Stimulated activated CD8-positive, alpha-beta memory T cell treated with anti-CD3 and anti-CD28 coated beads, Interleukin-4, amount 100 ng/mL, for 48 hours (primary cell): ENCODE measurements around the gene GAPDH.

Experiments used
- DNase-seq: peaks from one replicate; pipeline ENCODE4 v3.0.0-alpha.2; 2020

The GAPDH gene

DNA sequence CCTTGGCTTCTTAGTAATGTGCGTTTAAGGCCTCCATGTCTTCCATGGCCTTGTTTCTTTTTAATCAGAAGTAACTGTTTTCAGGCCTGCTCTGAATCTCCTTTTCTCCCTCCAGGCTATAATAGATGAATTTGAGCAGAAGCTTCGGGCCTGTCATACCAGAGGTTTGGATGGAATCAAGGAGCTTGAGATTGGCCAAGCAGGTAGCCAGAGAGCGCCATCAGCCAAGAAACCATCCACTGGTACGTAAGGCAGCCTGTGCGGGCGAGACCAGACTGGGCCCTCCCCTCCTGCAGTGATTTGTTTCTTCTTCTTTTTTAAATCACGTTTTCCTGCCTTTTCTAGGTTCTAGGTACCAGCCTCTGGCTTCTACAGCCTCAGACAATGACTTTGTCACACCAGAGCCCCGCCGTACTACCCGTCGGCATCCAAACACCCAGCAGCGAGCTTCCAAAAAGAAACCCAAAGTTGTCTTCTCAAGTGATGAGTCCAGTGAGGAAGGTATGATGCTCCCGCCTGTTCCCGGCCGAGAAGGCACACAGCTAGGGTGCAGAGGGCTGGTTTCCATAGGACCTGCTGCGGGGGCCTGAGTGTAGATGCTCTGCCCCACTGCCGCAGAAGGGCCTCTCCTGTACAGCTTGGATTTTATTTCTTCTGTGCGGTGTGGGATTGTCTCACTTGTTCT lies 3.6 kb upstream of the GAPDH start:
- DNase-seq = no peak

DNA sequence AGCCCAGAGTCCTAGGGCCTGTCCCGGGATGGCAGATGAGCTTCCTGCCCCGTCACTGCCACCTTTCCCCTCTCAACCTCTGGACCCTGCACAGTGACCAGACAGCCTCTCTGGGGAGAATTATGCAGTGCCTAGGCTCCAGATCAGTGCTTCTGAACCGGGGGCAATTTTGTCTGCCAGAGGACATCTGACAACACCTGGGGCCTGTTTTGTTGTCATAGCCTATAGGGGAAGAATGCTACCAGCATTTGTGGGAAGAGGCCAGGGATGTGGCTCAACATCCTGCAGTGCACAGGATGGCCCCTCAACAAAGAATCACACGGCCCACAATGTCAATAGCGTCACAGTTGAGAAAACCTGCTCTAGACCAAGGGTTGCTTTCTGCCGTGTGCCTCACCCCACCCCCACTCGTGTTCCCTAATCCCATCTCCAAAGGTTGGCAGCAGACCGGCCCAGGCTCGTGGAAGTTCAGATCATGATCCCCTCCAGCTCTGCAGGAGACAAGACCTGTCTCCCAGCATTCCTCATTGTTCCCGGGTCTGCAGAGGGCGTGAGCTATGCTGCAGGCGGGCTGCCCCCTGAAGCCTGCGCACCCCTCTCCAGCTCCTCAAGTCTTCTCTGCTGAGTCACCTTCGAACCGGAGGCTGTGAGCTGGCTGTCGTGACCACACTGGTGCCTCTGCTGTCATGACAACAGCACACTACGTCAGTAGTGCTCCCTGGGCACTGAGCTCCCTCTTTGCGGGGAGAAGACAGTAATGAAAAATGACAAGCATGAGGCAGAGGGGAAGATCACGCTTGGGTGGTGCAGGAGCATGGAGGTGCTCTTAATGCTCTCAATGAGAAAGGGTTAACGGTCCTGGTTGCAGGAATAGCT lies 2.0 kb upstream of the GAPDH start:
- peak; percentile 88 for DNase-seq

DNA sequence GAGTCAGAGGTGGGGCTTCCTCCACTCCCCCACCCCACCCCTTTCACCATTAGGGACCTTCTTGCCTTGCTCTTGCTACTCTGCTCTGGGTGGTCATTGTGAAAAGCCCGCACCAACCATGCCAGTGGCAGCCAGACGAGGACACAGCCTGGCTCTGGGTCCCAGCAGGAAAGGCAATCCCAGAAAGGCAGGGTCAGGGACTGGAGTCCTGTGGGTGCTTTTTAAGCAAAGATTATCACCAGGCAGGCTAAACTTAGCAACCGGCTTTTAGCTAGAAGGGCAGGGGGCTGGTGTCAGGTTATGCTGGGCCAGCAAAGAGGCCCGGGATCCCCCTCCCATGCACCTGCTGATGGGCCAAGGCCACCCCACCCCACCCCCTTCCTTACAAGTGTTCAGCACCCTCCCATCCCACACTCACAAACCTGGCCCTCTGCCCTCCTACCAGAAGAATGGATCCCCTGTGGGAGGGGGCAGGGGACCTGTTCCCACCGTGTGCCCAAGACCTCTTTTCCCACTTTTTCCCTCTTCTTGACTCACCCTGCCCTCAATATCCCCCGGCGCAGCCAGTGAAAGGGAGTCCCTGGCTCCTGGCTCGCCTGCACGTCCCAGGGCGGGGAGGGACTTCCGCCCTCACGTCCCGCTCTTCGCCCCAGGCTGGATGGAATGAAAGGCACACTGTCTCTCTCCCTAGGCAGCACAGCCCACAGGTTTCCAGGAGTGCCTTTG lies 1.2 kb upstream of the GAPDH start:
- DNase-seq = peak; percentile 67

DNA sequence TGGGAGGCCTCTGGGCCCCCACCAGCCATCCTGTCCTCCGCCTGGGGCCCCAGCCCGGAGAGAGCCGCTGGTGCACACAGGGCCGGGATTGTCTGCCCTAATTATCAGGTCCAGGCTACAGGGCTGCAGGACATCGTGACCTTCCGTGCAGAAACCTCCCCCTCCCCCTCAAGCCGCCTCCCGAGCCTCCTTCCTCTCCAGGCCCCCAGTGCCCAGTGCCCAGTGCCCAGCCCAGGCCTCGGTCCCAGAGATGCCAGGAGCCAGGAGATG lies 729 bp upstream of the GAPDH start:
- no peak for DNase-seq

DNA sequence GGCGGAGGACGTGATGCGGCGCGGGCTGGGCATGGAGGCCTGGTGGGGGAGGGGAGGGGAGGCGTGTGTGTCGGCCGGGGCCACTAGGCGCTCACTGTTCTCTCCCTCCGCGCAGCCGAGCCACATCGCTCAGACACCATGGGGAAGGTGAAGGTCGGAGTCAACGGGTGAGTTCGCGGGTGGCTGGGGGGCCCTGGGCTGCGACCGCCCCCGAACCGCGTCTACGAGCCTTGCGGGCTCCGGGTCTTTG lies 303 bp downstream of the GAPDH start:
- DNase-seq = no peak

DNA sequence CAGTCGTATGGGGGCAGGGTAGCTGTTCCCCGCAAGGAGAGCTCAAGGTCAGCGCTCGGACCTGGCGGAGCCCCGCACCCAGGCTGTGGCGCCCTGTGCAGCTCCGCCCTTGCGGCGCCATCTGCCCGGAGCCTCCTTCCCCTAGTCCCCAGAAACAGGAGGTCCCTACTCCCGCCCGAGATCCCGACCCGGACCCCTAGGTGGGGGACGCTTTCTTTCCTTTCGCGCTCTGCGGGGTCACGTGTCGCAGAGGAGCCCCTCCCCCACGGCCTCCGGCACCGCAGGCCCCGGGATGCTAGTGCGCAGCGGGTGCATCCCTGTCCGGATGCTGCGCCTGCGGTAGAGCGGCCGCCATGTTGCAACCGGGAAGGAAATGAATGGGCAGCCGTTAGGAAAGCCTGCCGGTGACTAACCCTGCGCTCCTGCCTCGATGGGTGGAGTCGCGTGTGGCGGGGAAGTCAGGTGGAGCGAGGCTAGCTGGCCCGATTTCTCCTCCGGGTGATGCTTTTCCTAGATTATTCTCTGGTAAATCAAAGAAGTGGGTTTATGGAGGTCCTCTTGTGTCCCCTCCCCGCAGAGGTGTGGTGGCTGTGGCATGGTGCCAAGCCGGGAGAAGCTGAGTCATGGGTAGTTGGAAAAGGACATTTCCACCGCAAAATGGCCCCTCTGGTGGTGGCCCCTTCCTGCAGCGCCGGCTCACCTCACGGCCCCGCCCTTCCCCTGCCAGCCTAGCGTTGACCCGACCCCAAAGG lies 804 bp downstream of the GAPDH start:
- peak; percentile 84 for DNase-seq

DNA sequence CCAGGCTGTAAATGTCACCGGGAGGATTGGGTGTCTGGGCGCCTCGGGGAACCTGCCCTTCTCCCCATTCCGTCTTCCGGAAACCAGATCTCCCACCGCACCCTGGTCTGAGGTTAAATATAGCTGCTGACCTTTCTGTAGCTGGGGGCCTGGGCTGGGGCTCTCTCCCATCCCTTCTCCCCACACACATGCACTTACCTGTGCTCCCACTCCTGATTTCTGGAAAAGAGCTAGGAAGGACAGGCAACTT lies 1.3 kb downstream of the GAPDH start:
- DNase-seq = no peak

DNA sequence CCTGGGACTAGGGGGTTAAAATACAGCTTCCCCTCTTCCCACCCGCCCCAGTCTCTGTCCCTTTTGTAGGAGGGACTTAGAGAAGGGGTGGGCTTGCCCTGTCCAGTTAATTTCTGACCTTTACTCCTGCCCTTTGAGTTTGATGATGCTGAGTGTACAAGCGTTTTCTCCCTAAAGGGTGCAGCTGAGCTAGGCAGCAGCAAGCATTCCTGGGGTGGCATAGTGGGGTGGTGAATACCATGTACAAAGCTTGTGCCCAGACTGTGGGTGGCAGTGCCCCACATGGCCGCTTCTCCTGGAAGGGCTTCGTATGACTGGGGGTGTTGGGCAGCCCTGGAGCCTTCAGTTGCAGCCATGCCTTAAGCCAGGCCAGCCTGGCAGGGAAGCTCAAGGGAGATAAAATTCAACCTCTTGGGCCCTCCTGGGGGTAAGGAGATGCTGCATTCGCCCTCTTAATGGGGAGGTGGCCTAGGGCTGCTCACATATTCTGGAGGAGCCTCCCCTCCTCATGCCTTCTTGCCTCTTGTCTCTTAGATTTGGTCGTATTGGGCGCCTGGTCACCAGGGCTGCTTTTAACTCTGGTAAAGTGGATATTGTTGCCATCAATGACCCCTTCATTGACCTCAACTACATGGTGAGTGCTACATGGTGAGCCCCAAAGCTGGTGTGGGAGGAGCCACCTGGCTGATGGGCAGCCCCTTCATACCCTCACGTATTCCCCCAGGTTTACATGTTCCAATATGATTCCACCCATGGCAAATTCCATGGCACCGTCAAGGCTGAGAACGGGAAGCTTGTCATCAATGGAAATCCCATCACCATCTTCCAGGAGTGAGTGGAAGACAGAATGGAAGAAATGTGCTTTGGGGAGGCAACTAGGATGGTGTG lies 1.9 kb downstream of the GAPDH start:
- peak; percentile 39 for DNase-seq

DNA sequence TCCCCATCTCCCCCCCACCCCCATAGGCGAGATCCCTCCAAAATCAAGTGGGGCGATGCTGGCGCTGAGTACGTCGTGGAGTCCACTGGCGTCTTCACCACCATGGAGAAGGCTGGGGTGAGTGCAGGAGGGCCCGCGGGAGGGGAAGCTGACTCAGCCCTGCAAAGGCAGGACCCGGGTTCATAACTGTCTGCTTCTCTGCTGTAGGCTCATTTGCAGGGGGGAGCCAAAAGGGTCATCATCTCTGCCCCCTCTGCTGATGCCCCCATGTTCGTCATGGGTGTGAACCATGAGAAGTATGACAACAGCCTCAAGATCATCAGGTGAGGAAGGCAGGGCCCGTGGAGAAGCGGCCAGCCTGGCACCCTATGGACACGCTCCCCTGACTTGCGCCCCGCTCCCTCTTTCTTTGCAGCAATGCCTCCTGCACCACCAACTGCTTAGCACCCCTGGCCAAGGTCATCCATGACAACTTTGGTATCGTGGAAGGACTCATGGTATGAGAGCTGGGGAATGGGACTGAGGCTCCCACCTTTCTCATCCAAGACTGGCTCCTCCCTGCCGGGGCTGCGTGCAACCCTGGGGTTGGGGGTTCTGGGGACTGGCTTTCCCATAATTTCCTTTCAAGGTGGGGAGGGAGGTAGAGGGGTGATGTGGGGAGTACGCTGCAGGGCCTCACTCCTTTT lies 2.7 kb downstream of the GAPDH start:
- peak; percentile 51 for DNase-seq

DNA sequence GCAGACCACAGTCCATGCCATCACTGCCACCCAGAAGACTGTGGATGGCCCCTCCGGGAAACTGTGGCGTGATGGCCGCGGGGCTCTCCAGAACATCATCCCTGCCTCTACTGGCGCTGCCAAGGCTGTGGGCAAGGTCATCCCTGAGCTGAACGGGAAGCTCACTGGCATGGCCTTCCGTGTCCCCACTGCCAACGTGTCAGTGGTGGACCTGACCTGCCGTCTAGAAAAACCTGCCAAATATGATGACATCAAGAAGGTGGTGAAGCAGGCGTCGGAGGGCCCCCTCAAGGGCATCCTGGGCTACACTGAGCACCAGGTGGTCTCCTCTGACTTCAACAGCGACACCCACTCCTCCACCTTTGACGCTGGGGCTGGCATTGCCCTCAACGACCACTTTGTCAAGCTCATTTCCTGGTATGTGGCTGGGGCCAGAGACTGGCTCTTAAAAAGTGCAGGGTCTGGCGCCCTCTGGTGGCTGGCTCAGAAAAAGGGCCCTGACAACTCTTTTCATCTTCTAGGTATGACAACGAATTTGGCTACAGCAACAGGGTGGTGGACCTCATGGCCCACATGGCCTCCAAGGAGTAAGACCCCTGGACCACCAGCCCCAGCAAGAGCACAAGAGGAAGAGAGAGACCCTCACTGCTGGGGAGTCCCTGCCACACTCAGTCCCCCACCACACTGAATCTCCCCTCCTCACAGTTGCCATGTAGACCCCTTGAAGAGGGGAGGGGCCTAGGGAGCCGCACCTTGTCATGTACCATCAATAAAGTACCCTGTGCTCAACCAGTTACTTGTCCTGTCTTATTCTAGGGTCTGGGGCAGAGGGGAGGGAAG lies 3.5 kb downstream of the GAPDH start:
- peak; percentile 90 for DNase-seq

DNA sequence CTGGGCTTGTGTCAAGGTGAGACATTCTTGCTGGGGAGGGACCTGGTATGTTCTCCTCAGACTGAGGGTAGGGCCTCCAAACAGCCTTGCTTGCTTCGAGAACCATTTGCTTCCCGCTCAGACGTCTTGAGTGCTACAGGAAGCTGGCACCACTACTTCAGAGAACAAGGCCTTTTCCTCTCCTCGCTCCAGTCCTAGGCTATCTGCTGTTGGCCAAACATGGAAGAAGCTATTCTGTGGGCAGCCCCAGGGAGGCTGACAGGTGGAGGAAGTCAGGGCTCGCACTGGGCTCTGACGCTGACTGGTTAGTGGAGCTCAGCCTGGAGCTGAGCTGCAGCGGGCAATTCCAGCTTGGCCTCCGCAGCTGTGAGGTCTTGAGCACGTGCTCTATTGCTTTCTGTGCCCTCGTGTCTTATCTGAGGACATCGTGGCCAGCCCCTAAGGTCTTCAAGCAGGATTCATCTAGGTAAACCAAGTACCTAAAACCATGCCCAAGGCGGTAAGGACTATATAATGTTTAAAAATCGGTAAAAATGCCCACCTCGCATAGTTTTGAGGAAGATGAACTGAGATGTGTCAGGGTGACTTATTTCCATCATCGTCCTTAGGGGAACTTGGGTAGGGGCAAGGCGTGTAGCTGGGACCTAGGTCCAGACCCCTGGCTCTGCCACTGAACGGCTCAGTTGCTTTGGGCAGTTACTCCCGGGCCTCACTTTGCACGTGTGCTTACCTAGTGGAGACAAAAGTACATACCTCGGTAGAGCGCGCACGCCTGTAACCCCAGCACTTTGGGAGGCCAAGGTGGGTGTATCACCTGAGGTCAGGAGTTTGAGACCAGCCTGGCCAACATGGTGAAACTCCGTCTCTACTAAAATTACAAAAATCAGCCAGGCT lies 4.3 kb downstream of the GAPDH start:
- peak; percentile 66 for DNase-seq

DNA sequence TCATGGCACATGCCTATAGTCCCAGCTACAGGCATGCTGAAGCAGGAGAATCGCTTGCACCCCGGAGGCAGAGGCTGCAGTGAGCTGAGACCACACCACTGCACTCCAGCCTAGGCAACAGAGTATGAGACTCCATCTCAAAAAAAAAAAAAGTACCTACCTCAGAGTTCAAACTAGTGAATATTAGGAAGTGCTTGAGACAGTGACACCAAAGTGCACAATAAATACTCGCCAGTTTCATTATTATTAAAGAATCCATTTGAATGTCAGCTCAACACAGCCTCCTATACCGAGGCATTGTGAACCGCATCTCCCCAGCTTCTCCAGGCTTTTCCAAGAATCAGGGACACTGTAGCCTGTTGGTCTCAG lies 5.0 kb downstream of the GAPDH start:
- DNase-seq = no peak

DNA sequence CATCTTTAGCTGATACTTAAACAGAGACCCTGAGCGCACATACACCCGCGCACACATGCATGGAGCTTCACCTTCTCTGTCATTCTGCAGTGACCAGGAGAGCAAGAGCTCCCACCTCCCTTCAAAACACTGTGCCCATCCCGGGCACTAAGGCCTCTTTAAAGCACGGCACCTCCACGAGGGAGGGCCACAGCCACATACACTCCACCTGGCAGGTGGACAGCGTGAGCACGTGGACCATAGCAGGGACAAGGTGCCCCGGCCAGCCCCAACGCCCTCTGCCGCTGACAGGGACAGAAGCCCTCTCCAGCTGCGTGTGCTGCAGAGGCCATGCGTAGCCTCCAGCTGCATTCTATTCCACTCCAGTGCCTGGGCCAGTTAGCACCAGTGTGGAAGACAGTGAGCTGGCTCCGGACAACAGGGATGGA lies 5.4 kb downstream of the GAPDH start:
- DNase-seq = no peak

DNA sequence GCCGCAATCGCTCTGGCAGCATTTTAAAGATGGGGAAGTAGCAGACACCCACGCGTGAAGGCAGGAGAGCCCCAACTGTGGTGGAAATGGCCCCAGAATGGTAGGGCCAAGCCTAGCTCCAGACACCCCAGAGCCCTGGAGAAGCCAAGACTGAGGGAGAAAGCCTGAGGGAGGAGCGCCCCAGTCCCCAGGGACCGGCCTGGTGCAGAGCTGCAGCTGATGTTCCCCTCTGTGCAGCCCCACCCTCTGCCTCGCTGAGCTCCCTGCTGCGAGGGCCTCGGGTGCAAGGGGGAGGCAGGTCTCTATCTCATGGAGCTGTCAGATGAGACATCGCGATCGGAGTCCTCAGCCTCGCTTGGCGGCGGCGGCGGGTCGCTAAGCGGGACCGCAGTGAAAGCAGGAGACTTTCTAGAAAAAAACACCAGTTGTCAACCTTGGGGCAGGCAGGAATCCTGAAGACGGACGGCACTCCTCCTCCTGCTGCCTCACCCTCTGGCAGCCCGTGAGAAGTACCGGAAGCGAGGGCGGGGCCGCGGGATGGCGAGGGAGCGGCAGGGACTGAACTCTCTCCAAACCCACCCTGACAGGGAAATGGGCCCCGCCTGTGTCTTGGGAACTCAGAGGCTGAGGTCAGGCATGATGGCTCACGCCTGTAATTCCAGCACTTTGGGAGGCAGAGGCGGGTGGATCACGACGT lies 6.0 kb downstream of the GAPDH start:
- peak; percentile 70 for DNase-seq

DNA sequence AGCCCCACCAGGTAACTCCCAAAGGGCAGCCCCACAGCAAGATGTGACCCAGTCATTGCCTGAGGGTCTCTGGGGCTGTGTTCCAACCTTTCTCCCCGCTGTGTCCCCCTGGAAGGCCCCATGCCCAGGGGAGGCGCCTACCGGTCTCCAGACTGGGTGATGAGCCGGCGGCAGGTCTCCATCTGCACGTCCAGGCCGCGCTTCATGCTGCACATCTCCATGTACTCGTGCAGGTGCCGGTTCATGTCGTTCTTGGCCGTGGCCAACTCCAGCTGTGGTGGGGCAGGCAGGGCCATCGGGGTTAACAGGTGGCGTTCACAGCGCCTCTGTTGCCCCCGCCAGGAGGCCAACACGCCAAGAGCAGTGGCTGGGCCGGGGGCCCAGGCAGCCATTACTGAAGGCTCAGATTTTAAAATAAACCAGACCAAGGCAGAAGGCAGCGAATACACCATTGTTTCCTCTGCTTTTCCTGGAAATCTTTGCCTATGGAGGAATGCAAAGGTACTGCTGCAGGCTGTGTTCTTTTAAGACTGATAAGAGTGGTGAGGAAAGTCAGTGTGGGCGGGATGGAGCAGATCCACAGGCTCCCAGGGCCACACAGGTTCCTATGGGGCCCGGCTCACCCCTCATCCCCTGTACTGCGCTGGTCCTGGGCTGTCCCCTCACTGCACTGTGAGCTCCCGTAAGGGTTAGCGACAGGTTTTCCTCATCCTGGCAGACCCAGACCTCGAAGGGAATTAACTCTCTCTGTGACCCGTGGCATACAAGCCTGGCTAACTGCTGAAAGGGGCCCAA lies 7.3 kb downstream of the GAPDH start:
- DNase-seq = no peak

DNA sequence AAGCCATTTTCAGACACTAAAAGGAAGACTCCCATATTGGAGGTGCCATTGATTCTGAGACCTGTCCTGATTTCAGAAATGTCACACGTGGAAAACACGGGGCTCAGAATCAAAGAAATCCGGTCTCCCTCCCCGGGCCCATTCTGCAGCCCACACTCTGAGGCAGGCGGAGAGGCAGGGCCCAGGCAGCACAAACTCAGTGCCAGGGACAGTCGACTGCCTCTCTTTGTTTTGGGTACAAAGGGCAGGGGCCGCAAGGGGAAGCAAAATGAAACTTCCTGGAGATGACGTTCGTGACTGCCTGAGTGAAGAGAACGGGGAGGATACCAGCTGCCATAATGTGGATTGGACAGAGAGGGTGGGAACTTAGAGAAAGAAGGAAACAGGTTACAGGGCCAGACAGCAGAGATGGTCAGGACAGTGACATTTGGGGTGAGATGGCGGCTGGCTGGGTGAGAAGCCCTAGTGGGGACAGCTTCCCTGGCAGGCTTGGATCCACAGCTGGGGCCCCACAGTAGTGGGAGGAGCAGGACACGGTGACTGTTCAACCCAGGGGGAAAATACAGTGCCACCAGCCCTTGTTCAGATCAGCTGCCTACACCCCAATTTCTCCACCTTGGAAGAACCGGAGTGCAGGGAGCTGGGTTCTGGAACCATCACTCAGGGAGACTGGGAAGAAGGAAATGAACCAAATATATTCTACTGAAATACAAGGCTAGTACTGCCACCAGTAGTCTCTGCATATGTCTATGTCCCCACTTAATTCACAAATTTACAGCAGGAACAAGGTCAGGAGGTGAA lies 8.1 kb downstream of the GAPDH start:
- no peak for DNase-seq

DNA sequence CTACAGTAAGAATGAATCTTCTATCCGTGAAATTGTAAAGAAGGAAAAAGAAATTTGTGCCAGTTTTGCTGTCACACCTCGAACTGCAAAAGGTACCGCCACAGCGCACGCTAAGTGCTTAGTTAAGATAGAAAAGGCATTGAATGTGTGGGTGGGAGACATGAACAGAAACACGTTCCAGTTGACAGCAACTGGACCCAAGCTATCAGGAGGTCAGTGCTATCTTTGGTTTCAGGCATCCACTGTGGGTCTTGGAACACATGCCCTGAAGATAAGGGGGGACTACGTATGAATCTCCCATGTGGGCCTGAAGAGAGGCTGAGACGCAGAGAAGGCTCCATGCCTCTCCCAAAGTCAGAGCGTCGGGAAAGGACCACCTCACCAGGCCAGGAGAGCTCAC lies 11.7 kb downstream of the GAPDH start:
- no peak for DNase-seq

DNA sequence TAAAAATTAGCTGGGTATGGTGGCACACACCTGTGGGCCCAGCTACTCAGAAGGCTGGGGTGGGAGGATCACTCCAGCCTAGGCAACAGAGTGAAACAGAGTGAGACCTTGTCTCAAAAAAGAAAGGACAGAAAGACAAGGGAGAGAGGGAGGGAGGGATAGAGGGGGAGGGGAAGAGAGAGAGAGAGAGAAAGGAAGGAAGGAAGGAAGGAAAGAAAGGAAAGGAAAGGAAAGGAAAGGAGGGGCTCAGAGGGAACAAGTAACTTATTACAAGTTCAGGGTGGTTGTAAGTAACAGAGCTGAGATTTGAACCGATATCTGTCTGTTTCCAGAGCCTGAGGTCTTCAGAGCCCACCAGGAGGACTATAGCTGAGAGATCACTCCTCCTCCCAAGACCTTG lies 13.2 kb downstream of the GAPDH start:
- DNase-seq = no peak
